Stimulated activated CD8-positive, alpha-beta memory T cell treated with anti-CD3 and anti-CD28 coated beads, Interleukin-15, amount 100 ng/mL, for 48 hours (primary cell): ENCODE results near the gene ICOSLG.
"Not testable (repeated sequence)": the region's sequence is repeated elsewhere in the genome, so short reads cannot be mapped to it uniquely, and the experiment has no call there.

Experiments used
- DNase-seq, 2 donors: peaks; one replicate each; pipeline ENCODE4 v3.0.0-alpha.2; 2020; ENCODE audit warnings: low read depth in 2 of 2

ICOSLG gene

GRCh38 chr21:44240842-44241241, at the start of gene ICOSLG:
TSS of gene ICOSLG (minus strand) at chr21:44240943. CDS start at chr21:44240817, 126 bp downstream.
- DNase-seq = not testable (repeated sequence)

DNA sequence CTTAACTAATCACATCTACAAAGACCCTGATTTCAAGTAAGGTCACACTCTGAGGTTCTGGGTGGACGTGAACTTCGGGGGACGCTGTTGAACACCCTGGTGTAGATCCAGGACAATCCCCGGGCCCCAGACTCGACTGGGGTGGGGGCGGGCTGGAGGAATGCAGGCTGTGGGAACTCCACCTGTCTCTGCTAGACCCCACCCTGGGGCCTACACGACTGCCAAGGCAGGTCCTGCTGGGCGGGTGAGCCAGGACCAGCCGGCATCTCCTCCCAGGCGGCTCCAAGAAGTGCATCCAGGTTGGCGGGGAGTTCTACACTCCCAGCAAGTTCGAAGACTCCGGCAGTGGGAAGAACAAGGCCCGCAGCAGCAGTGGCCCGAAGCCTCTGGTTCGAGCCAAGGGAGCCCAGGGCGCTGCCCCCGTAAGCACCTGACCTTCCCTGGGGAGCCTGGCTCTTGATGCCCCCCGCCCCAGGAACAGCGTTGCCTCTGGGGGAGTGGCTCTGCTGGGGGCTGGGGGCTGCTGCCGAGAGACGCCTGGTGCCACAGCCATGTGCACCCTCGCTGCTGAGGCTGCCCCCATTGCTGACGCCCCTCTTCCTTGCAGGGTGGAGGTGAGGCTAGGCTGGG, 48.8 kb upstream of the ICOSLG start:
- no peak for DNase-seq

GRCh38 chr21:44288251-44289110, 47.7 kb upstream of the ICOSLG start:
- no peak for DNase-seq

DNA sequence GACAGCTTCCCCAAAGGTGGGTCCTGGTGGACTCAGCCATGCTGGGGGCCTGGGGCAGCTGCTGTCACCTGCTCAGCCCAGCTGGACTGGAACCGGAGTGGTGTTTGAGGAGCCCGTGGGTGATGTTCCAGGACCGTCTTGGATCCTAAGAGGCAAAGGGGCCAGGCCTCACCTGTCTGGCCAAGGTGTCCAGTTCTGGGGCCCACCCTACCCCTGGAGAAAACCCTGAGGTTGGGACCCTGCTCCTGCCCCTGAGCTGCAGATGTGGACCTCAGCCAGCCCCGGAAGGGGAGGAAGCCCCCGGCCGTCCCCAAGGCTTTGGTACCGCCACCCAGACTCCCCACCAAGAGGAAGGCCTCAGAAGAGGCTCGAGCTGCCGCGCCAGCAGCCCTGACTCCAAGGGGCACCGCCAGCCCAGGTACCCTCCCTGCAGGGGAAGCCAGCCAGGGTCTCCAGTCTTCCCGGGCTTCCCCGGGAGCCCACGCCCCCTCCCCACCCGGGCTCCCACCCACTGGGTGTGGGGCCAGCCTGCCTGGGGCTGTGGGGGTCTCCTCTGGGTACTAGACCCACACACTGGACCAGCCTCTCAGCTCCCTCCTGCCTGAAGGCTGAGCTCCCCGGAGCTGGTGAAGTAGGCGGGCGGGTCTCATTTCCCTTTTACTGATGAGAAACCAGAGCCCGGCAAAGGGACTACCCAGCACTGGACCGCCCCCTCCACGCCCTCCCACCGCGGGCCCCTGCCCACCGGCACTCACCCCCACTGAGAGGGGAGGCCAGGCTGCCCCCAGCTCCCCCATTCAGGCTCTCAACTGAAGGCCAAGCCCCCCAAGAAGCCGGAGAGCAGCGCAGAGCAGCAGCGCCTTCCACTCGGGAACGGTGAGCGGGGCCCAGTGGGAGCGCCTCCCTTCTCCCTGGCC, 46.2 kb upstream of the ICOSLG start:
- DNase-seq = no peak

GRCh38 chr21:44286086-44286715, 45.5 kb upstream of the ICOSLG start:
- no peak for DNase-seq

DNA sequence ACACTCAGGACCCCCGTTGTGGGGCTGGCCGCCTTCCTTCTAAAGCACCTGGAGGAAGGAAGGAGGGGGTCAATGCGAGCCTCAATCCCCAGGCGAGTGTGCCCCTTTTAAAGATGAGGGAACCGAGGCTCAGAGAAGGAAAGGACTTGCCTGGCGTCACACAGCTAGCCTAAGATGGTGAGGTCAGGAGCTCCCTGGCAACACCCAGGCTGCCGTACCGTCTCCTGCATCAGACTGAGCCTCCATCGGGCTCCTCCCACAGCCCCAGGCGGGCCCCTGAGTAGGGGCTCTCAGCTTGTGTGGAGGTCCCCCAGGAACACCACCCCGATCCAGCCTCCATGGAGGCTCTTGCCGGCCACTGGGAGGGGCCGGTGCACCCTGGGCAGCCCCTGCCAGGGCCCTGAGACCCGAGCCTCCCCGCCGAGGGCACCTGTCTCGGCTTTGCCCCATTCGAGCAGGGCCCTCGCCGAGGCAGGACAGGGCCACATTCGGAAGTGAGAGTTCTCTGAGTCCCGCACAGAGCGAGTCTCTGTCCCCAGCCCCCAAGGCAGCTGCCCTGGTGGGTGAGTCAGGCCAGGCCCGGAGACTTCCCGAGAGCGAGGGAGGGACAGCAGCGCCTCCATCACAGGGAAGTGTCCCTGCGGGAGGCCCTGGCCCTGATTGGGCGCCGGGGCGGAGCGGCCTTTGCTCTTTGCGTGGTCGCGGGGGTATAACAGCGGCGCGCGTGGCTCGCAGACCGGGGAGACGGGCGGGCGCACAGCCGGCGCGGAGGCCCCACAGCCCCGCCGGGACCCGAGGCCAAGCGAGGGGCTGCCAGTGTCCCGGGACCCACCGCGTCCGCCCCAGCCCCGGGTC, 44.6 kb upstream of the ICOSLG start, which contains the start of gene AIRE:
AIRE (plus strand) TSS at position 739 of the 855 bp plus-strand sequence. CDS start 131 bp downstream, outside the sequence.
- DNase-seq = no peak

- no peak for DNase-seq
Measured at GRCh38 chr21:44283948-44284347, 43.2 kb upstream of the ICOSLG start.

DNA sequence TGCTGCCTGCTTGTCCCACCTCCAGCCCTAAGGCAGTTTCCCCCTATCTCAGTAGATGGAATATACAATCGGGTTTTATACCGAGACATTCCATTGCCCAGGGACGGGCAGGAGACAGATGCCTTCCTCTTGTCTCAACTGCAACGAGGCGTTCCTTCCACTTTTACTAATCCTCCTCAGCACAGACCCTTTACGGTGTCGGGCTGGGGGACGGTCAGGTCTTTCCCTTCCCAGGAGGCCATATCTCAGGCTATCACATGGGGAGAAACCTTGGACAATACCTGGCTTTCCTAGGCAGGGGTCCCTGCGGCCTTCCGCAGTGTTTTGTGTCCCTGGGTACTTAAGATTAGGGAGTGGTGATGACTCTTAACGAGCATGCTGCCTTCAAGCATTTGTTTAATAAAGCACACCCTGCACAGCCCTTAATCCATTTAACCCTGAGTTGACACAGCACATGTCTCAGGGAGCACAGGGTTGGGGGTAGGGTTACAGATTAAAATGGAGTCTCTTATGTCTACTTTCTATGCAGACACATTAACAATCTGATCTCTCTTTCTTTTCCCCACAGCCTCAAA, 42.6 kb upstream of the ICOSLG start:
- not testable (repeated sequence) for DNase-seq

- DNase-seq = no peak
Measured at GRCh38 chr21:44282370-44282769, 41.6 kb upstream of the ICOSLG start.

- no peak for DNase-seq
Measured at GRCh38 chr21:44281801-44282200, 41.1 kb upstream of the ICOSLG start.

DNA sequence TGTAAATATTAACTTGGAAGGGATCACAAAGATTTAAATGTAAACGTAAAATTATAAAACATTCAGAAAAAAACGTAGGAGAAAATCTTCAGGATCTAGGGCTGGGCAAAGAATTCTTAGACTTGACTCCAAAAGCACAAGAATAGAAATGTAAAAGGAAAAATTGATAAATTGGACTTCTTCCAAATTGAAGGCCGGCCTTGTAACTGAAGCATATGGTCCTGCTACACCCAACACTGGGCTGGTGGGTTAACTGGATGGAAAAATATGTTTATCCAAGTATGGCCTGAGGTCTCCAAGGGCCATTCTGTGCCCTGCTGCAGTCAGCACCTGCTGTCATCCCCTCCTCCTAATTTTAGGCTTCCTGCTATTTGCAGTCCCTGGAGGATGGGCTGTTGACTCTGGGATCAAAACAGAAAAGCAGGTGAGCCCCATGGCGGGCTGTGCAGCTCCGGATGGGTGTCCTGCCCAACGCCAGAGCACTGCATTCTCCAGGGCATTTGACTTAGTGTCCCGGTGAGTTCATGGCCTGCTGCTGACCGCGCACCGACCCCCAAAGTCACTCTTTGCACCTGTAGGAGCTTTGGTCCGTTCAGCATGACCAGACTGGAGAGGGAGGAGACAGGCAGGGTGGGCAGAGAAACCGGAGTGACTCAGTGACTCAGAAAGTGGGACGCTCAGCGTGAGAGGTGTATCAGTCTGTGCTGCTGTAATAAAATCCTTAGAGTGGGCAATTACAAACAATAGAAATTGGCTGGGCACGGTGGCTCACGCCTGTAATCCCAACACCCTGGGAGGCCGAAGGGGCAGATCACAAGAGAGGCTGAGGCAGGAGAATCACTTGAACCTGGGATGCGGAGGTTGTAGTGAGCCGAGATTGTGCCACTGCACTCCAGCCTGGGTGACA, 38.9 kb upstream of the ICOSLG start:
- no peak for DNase-seq

DNA sequence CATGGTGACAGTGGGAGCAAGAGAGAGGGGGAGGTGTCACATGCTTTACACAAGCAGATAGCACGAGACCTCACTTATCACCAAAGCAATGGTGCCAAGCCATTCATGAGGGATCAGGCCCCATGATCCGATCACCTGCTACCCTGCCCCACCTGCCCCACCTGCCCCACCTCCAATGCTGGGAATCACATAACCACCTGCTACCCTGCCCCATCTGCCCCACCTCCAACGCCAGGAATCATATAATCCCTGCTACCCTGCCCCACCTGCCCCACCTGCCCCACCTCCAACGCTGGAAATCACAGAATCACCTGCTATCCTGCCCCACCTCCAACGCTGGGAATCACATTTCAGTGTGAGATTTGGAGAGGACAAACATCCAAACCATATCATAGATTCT, 34.3 kb upstream of the ICOSLG start:
- no peak for DNase-seq

- DNase-seq = no peak
Measured at GRCh38 chr21:44273046-44273445, 32.3 kb upstream of the ICOSLG start.

DNA sequence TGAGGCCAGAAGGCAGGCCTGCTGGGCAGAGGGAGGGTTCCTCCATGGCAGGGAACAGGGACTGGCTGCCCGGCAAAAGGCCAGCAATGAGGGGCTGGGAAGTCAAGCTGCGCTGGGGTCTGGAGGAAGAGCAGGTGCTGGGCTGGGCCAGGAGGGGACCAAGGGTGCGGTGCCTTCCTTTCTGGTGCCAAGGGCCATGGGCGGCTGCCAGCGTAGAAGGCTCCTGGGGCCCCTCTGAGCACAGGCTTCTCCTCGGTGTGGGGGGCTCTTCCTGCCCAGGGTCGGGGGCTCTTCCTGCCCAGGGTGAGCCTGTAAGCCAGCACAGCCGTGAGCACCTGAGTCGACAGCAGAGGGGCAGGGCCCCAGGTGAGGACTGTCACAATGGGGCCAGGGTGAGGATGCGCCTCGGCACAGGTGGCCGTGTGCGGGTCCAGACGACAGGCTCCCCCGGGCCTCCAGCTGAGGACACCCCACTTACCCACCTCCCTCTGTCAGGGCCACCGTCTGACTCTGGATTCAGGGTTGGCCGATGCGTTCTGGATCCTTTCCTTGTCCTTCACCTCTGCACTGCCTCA, 31.6 kb upstream of the ICOSLG start:
- no peak for DNase-seq

GRCh38 chr21:44271558-44272283, 31.0 kb upstream of the ICOSLG start:
- DNase-seq = no peak

- no peak for DNase-seq
Measured at GRCh38 chr21:44269090-44269489, 28.3 kb upstream of the ICOSLG start.

DNA sequence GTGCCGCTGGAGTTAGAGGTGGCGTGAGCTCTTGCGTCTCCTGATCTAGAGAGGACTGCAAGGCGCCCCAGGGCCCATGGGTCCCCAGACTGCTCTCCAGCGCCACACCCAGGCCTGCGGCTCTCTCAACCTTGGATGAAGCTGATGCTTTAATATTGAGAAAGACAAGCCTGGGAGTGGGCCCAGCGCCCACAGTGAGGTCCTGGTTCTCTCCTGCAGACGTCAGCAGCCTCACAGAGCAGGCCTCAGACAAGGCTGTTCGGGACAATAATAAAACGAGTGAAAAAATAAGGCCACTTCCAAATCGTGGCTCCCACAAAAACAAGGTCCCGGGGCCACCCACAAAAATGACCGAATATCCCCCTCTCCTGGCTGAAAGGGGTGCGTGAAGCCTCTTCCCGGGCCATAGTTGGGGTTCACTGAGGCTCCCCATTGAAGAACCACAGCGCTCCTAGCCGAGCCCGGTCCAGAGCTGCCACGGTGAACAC, 27.0 kb upstream of the ICOSLG start:
- no peak for DNase-seq

- no peak for DNase-seq
Measured at GRCh38 chr21:44265734-44266270, 25.1 kb upstream of the ICOSLG start.
